Stimulated activated CD8-positive, alpha-beta memory T cell treated with anti-CD3 and anti-CD28 coated beads, Interleukin-2, amount 100 ng/mL, for 48 hours (primary cell): ENCODE results near the gene FUCA2.
A peak's percentile ranks its signal among the peaks of the same experiment; 100 is the strongest.

Experiments
- DNase-seq, 2 donors: peaks; one replicate each; pipeline ENCODE4 v3.0.0-alpha.2; 2020; ENCODE audit warnings: low read depth in 2 of 2

FUCA2 gene, protein sequence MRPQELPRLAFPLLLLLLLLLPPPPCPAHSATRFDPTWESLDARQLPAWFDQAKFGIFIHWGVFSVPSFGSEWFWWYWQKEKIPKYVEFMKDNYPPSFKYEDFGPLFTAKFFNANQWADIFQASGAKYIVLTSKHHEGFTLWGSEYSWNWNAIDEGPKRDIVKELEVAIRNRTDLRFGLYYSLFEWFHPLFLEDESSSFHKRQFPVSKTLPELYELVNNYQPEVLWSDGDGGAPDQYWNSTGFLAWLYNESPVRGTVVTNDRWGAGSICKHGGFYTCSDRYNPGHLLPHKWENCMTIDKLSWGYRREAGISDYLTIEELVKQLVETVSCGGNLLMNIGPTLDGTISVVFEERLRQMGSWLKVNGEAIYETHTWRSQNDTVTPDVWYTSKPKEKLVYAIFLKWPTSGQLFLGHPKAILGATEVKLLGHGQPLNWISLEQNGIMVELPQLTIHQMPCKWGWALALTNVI

DNA sequence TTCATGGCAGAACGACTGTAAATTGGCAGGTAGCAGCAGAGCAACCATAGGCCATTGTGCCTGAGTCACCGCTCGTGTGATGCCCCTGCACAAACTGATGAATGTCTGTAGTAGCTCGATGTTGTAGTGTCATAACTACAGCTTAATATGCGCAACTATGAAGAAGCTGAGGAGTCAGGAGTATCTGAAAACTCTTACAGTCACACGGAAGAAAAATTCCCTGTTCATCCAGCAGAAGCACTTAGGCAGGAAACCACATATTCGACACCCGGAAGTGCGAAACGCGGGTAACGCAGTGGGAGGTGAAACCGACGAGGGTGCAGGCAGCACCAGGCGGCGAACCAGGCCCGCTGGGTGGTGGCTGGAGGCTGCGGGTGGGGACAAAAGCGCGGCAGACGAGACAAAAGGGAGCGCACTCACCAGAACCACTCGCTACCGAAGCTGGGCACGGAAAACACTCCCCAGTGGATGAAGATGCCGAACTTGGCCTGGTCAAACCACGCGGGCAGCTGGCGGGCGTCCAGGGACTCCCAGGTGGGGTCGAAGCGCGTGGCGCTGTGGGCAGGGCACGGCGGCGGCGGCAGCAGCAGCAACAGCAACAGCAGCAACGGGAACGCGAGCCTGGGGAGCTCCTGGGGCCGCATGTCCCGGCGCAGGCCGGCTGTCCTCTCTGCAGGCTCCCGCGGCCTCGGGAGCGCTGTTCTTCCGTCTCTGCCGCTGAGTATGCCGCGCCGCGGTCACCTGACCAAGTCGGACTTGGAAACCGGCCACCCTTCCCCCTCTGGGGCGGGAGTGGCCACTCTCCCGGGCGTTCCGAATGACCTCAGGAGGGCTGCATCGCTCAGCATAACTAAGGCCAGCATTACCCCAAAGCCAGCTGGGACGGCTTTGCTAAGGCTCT lies at the start of gene FUCA2:
FUCA2 (minus strand) TSS at position 730 of the 901 bp plus-strand sequence; CDS start at position 644, 86 bp downstream.
- DNase-seq = peak; percentile 40 to 54

DNA sequence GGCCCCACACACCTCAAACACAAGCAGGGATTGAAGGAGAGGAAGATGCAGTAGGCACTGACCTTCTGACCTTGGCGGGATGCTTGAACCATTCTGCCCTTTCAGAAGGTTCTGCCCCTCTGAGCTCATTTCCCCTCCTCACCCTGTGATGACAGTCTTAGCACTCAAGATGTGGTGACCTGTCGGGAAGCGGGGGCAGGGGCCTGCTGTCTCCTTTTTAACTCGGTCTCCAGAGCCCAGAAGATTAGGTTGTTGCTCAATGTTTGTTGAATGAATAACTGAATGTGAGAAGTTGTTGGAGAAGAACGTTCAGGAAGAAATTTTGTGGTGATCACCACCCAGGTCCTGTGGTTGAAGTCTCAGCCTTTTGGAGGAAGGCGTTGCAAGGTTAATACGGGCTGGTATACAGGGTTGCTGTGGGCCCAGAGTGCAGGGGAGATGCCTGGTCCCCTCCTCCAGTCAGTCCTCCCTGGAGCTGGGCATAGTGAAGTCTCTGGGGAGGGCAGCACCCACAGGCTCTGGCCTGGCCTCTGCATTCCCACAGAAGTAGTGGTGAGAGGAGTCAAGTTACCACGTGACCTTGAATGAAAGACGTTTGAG lies 49.7 kb upstream of the FUCA2 start:
- DNase-seq = no peak

DNA sequence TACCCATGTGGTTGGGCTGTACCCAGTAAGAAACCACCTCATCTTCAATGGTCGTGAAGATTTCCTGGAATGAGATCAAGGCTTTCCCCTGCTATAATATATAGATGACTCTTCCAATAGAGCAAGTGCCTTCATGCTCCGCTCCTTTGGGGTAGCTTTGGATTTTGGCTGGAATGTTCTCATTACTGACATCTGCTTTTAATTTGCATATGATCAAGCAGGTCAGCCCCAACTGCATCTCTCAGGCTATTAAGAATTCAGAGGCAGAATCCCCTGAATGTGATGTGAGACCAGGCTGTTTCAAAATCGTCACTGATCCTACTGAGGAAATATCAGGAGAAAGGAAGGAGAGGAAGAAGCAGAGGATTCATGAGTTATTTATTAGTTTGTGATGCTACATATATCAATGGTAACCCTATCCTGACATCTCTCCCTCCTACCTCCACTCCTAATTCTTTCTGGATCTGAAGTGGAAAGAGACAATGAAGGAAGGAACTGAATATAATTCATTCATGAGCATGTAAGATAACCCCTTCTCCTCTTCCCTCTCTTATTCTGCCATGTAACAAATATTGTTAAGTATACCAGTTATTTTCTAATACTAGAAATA lies 47.6 kb upstream of the FUCA2 start:
- DNase-seq = no peak

DNA sequence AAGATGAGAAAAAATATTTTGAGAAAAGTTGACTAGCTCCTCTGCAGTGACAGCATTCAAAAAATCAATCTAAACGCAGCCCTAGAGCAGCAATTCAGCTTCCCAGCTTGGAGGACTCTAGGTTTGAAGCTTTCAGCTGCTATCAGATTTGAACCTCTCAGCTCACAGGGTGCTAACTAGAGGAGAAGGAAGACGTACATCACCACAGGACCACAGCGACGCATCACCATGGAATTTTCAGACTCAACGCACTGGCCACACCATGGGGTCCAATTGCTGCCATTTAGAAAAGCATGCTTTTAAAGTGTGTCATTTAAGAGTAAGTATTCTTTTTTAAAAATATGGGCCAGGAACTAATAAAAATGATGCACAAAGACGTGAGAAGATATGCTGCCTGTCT lies 45.0 kb upstream of the FUCA2 start:
- no peak for DNase-seq

DNA sequence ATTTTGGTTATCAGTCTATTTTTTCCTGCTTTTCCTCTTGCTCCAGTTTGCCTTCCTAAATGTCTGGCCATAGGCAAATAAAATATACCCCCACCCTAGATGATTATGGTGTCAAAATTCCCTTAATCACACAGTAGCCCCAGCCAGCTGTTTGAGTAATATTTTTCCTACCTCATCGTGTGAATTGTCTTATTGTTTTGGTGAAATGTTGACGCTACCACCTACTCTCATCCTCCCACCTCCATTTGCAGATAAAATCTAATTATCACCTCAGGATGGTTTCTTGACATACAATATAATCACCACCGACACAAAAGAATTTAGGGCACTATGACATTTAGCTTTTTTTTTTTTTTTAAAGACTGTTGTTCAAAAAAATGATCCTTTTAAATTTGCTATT lies 44.1 kb upstream of the FUCA2 start:
- no peak for DNase-seq

DNA sequence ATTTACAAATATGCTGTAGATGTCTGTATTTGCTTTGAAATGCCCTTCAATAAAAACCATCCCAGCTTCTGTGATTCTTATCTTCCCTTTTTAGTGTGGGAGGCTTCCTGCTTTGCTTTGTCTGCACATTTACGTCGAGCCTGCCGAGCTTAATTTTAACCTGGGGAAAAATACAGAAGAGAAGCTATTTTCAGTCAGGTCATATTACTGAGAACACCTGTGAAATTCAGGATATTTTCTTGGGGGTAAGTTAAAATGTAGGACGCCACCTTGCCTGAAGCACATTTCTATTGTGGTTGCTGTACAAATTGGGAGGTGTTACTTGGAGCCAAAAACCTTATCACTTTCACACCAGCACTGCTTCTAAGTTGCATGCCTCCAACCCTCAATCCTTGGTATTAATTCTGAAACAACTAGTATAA lies 43.6 kb upstream of the FUCA2 start:
- no peak for DNase-seq

DNA sequence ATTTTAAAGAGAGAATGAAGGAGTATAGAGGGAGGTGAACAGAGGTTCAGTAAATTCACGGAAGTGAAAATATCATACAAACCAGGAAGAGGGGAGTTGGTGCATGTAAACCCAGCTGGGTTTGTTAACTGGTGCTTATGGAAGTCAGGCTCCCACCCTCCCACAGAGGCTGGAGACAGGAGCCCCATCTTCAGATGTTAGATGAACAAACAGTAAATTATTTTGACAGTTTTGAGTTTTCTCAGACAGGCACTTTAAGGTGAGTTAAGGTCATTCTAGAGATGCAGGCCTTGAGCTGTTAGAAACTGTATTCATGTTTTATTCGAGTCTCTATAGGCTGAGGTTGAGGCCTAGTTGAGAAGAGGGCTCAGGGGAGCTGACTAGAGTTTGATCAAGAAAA lies 41.8 kb upstream of the FUCA2 start:
- DNase-seq = no peak

DNA sequence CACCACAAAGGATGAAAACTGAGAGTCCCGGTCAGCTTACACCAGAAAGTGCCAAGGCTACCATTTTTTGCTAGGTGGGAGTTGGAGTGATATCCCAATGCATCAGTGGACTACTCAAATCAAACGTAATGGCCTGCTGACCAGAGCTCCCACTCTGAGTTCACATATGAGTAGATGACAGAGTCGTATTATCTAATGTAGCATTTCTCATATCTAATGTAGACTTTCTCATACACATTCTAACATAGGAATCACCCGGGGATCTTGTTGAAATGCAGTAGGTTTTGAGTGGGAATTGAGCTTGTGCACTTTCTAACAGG lies 38.4 kb upstream of the FUCA2 start:
- DNase-seq = no peak

DNA sequence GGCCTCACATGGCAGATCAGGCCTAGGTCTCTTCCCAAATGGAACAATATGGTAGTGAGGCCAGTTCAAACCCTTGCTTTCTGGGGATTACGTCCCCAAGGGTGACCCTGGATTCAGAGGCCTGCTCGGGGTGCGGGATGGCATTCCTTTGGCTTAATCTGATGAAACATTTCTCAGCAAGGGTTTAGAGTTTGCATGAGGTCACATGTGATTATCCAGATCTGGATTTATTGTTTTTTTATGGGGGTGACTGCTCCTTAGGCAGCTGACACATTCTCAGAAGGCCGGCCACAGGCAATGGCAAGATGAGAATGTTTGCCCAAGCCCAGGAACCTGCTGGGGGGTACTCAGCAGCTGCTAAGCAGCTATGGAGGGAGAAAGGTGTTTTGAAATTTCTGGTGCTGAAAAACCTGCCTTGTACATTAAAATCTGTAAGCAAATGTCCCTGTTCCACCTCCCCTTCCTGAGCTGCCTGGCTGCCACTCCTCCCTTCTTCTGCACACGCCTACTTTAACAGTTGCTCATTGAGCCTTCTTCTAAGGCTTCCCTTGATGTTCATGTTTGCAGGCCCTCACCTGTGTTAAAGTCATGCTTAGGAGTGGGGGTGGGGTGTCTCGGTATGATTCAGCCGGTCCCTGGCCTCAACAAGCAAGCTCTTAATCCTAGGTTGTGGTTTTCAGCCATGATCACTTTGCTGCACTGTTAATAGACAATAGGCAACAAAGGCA lies 37.9 kb upstream of the FUCA2 start:
- DNase-seq = no peak

DNA sequence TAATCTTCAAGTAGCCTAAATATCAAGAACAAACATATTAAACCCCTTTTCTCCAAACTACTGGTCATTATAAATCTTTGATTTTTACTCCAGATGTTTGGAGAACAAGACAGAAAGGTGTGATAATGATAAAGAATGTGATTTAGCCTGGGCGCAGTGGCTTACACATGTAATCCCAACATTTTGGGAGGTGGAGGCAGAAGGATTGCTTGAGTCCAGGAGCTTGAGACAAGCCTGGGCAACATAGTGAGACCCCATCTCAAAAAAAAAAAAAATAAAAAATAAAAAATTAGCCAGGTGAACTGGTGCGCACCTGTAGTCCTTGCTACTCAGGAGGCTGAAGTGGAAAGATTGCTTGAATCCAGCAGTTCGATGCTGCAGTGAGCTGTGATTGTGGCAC lies 35.1 kb upstream of the FUCA2 start:
- DNase-seq = no peak

DNA sequence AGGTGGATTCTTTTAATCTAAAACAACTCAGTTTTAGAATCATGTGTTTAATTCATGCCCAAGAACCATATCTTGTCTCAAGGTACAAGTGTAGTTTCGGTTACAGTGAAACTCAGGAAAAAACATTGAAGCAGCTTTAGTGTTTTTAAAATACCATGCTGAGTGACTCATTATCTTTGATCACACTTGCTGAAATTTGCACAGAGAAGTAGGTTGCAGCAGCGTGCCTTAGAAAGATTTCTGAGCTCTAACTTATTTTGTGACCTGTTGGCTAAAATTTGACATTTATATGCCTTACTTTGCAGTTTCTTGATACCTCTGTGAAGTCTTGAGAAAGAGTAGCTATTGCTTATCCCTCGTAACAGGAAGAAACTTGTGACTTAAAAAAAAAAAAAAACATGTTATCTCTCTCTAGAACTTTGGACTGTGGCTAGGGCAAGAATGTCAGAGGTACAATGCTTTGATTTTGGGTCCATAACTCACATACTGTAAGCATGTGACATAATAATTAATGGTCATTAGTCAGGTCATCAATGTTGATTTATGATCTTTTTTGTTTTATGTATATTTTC lies 34.5 kb upstream of the FUCA2 start:
- DNase-seq = no peak

DNA sequence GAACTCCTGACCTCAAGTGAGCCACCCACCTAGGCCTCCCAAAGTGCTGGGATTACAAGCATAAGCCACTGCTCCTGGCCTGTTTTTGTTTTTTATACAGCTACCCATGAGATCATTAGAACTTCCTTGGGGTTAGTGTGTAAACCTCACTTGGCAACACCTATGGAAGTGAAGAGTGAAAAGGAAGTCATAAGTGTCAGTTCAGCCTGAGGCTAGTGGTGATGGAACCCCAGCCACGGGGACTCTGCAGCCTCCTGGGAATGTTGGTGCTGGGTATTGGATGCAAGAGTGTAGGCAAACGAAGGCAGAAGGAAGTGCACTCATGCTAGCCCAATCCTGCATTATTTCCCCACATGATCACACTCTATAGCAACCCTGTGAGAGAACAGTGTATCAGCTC lies 33.6 kb upstream of the FUCA2 start:
- DNase-seq = no peak

DNA sequence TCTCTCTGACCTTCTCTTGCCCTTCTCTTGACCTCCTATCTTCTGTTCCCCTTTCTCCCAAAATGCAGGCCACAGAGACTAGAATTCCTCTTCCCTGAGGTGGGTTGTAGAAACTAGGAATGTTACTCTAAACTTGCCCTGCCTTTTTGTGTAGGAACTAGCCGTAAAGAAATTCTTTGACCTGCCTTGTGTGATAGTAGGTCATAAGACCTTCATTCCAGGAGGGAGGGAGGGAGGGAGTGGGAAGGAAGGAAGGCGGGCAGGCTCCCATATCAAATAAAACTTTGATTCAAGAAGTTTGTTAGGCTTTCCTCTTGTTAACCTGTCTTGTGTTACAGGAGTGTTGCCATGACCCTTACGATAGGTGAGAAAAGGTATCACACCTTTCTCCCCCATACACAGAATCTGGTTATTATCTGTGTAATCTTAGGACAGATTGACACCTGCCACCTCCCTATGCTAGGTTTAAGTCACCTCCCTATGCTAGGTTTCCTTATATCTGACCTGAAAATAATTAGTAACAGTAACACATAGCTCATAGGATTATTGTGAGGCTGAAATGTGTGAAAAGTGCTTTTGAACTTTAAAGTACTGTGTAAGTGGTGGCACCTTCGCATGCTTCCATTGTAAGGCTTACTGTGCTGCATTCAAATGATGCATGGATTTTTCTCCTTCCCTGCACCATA lies 32.6 kb upstream of the FUCA2 start:
- no peak for DNase-seq

DNA sequence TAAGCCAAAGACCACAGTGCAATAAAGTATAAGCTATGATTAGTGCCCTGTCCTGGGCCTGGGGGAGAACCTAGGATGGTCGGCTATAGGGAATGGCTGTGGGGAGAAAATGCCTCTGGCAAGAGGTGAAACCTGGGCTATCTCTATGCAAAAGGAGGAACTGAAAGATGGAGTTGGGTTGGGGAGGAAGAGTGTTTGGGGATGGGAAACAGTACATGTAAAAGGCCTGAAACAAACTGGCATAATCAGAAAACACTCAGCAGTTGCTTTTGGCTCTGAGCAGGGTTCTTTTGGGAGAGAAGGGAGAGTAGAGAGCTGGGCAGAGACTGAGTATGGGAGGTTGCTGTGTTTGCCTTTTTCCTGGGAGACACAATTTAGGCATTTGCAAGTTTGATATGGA lies 31.9 kb upstream of the FUCA2 start:
- no peak for DNase-seq

DNA sequence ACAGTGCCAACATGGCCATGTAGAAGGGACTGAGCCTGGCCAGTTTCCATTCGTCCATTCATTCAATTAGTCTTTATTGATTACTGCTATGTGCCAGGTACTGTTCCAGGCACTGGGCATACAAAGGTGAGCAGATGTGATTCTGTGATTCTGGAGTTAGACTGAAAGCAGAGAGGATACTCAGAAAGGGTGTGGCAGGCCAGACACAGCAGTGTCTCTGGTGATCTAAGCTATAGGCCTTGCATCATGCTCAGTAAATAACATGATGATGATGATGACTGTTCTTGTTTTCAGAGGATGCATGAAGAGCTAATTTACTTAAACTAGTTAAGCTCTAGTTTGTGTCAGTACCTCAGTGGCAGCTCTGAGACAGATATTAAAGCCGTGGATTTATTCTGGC lies 31.4 kb upstream of the FUCA2 start:
- no peak for DNase-seq

DNA sequence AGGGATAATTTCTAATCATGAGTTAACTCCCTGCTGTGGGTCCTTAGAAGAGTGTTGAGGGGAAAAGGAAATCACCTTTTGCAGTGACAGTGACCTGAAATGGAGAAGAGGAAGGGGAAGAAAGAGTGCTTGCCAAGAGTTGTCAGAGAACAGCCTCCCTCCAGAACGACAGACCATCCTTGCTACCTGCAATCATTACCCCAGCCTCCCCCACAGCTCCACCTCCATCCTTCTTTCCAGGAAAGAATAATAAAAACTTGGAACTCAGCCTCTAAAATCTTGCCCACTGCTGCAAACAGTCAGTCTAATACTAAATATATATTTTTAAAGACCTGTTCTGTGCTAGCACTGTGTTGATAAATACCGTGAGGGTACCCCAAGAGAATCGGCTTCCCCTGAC lies 28.7 kb upstream of the FUCA2 start:
- no peak for DNase-seq

DNA sequence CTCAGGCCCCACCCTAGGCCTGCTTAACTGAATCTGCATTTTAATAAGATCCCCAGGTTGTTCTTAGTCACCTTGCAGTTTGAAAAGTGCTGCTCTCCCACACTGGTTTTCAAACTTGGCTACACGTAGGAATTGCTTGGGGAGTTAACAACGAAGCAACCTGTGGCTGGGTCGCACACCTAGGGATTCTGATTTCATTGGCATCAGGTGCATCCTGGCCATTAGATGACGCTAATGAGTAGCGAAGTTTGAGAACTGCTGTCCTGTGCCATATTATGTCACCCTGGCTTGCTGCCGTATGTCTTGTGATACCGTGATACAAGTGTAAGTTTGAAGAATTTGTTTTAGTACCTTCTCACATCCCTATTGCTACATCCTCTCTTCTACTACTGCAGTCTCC lies 28.2 kb upstream of the FUCA2 start:
- no peak for DNase-seq

DNA sequence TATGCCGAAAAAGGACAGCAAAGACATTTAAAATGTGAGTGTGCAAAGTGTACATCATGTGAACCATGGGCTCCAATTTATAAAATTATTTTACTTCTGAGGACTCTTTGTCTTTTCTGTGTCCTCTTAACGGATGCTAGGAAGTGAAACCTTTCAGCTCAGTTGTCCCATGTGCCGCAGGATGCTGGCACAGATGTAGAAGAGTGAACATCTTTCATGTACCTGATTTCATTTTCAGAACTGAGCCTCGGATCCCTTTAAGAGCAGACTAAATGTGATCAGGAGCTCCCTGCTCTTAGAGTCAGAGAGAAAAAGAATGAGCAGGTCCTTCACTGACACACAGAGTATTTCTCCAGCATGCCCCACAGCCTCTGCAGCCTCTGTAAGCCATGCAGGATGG lies 27.6 kb upstream of the FUCA2 start:
- no peak for DNase-seq

DNA sequence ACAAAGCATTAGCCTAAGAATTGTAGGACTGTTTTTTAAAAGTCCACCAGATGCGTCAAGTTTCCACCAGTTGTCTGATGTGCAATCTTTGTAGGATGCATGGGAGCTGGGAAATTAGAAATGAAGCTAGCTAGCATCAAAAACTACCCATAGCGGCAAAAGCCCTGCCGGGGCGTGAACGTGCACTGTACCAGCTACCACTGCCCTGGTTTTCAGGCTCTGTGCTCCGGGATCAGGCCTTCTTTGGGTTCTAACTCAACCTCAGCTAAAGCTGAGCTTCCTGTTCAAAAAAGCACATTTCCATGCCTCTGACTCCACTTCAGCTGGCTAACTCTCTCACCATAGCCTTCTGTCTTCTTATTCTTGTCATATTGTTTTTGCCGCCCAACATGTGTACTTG lies 26.9 kb upstream of the FUCA2 start:
- no peak for DNase-seq

DNA sequence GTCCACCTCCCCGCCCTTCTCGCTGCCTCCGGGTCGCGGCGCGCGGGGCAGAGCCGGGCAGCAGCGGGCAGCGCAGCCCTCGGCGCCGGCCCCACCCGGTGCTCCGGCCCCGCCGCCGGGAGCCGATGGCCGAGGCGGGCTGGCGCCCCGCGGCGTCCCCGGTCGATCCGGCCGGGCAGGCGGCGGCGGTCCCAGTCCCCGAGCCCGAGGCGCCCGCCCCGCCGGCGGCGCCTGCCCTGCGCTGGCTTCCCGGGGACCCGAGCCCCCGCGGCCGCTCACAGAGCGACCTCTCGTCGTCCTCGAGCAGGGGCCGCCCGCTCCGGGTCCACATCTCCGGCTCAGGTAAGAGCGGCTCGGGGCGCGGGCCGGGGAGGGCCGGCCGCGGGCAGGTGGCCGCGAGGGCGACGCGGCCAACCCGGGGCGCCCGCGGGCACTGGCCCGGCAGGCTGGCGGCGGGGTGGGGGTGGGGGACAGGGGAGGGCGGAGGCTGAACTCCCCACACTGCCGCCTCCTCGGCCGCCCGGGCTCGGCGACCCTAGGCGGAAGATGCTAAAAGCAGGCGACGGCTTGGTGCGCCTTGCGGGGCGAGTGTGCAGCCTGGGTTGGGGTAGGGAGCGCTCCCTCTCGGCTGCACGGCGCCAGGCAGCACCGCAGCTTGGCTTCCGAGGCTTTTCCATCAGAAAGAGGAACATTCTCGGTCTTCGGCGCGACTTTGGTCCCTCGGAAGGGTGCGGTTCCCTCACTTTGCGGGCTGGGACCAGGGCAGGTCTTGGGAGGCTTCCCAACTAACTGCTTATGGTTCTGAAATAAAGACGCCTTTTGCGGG lies 25.6 kb upstream of the FUCA2 start:
- peak; percentile 36 to 53 for DNase-seq
